ENCODE results near the gene ASS1.

ASS1 gene

DNA sequence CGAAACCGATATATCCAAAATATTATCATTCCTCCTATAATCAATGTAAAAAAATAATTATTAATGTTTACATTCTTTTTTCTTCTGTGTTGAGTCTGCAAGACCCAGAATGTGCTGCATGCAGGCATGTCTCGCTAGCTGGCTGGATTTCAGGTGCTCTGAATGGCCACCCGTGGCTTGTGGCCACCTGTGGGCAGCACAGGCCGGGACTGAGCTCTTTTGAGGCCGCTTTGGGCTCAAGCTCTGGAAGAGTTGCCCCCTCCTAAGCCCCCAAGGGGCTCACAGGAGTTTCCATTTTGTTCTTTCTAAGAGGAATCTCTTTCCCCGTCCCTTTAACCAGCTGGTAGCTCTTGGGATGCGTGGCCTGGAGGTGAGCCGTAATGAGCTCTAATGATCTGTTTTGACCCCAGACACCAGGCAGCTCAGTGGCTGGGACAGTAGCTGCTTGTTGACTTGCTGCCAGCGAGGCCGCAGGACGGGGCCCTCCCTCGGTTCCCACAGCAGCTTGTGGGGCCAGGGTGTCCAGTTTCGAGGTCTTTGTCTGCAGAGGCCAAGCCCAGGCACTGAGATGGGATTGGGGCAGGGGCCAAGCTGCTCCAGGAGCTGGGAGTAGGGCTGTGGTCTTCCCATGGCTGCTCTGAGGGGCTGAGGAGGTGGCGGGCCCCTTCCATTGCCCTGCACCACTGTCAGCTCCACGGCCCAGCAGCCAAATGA is 20.8 kb downstream of the ASS1 start:
- H3K4me3 ChIP-seq (ENCODE audit: low read depth, low read length) = no peak overlapping the region
- DNase-seq (ENCODE audit: low read depth) = no peak

- no peak overlapping the region for H3K4me3 ChIP-seq (ENCODE audit: low read depth, low read length)
- no peak for DNase-seq (ENCODE audit: low read depth)
Measured at GRCh38 chr9:130466537-130467217, 21.9 kb downstream of the ASS1 start.

DNA sequence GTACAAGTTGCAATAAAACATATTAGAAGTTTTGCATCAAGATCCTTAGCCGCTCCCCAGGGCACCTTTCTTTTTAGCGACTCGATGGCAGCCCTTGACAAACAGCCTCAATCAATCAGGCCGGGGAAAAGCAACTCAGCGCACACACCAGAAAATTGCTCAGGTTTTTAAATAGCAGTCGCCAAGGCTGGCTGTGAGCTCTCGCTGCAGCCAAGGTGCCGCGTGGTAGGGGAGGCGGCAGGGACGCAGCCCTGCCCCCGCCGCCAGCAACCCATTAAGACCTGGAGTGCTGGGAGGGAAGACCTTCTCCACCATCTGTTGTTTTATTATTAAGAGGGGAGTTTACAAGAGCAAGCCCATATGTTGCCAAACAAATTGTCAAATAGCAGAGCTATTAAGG is 22.6 kb downstream of the ASS1 start:
- H3K4me3 ChIP-seq (ENCODE audit: low read depth, low read length) = no peak overlapping the region
- DNase-seq (ENCODE audit: low read depth) = no peak

DNA sequence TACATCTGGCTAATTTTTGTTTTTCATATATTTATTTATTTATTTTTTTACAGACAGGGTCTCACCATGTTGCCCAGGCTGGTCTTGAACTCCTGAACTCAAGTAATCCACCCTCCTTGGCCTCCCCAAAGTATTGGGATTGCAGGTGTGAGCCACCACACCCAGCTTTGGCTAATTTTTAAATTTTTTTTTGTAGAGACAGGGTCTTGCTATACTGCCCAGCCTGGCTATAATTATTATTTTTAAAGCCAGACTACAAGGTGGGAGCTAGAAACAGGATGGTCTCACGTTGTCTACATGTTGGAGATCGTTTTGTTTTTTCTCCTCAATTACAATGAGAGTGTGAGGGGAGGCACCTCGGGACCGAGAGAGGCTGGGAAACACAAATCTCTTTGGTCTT is 23.8 kb downstream of the ASS1 start:
- no peak overlapping the region for H3K4me3 ChIP-seq (ENCODE audit: low read depth, low read length)
- DNase-seq (ENCODE audit: low read depth) = no peak

GRCh38 chr9:130470269-130470668 is 25.5 kb downstream of the ASS1 start:
- no peak for DNase-seq (ENCODE audit: low read depth)
- no peak overlapping the region for H3K4me3 ChIP-seq (ENCODE audit: low read depth, low read length)

GRCh38 chr9:130470950-130471349 is 26.2 kb downstream of the ASS1 start:
- H3K4me3 ChIP-seq (ENCODE audit: low read depth, low read length) = no peak overlapping the region
- no peak for DNase-seq (ENCODE audit: low read depth)

DNA sequence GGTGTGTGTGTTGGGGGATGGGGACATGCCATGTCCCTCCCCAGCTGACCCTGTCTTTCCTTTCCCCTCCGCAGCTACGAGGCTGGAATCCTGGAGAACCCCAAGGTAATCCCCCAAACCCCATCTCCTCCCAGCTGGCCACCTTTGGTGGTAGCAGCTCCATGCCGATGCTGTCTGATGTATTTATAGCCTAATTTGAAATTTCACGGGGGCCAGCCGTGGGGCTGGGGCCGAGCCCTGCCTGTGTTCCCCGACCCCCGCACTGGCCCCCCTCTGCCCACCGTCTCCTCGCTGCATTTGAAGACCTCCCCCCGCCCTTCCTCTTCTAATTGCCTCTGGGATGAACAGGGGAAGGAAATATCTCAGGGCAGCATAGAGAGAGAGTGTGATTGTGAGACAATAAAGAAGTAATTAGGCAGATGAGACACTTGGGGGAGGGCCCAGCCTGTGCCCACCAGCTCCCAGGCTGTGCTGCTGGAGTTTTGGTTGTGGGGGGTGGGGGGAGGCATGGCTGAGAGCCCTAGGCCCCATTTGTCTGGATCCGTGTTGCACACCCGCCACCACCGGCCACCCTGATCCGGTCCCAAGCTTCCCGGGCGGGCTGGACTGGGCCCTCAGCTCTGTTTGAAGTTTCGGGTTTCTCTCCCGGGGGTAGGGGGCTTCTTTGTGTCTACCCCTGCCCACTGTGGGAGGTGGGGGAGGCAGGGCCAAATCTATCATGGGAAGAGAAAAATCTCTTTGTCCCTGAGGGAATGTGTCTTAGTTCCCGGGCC is 26.8 kb downstream of the ASS1 start:
- no peak for DNase-seq (ENCODE audit: low read depth)
- H3K4me3 ChIP-seq (ENCODE audit: low read depth, low read length) = no peak overlapping the region

GRCh38 chr9:130472184-130472705 is 27.5 kb downstream of the ASS1 start:
- no peak for DNase-seq (ENCODE audit: low read depth)
- H3K4me3 ChIP-seq (ENCODE audit: low read depth, low read length) = no peak overlapping the region

- DNase-seq (ENCODE audit: low read depth) = no peak
- H3K4me3 ChIP-seq (ENCODE audit: low read depth, low read length) = no peak overlapping the region
Measured at GRCh38 chr9:130473009-130473408, 28.2 kb downstream of the ASS1 start.

- DNase-seq (ENCODE audit: low read depth) = no peak
- no peak overlapping the region for H3K4me3 ChIP-seq (ENCODE audit: low read depth, low read length)
Measured at GRCh38 chr9:130473566-130473965, 28.8 kb downstream of the ASS1 start.

- DNase-seq (ENCODE audit: low read depth) = no peak
- no peak overlapping the region for H3K4me3 ChIP-seq (ENCODE audit: low read depth, low read length)
Measured at GRCh38 chr9:130474106-130474505, 29.3 kb downstream of the ASS1 start.

- no peak overlapping the region for H3K4me3 ChIP-seq (ENCODE audit: low read depth, low read length)
- no peak for DNase-seq (ENCODE audit: low read depth)
Measured at GRCh38 chr9:130476151-130476730, 31.5 kb downstream of the ASS1 start.

DNA sequence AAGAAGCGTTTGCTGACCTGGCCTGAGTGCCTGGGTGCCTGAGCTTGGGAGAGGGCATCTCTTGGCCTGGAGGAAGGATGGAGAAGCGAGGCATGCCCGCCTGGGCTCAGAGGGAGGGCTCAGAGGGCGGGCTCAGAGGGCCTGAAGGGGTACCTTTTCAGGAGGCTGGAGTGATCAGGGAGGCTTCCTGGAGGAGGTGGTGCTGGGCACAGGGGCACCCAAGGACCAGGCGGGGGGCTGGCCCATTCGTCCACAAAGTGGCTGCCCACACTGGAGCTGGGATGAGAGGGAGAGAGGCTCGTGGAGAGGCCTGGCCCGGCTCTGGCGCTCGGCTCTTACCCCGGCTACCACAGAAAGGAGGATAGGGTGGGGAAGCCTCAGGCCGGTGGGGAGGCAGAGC is 32.8 kb downstream of the ASS1 start:
- no peak for DNase-seq (ENCODE audit: low read depth)
- H3K4me3 ChIP-seq (ENCODE audit: low read depth, low read length) = no peak overlapping the region

GRCh38 chr9:130478152-130478551 is 33.4 kb downstream of the ASS1 start:
- no peak overlapping the region for H3K4me3 ChIP-seq (ENCODE audit: low read depth, low read length)
- no peak for DNase-seq (ENCODE audit: low read depth)

GRCh38 chr9:130478736-130479575 is 34.2 kb downstream of the ASS1 start:
- H3K4me3 ChIP-seq (ENCODE audit: low read depth, low read length) = no peak overlapping the region
- no peak for DNase-seq (ENCODE audit: low read depth)

- no peak for DNase-seq (ENCODE audit: low read depth)
- no peak overlapping the region for H3K4me3 ChIP-seq (ENCODE audit: low read depth, low read length)
Measured at GRCh38 chr9:130479587-130479986, 34.8 kb downstream of the ASS1 start.

GRCh38 chr9:130480673-130481072 is 35.9 kb downstream of the ASS1 start:
- no peak overlapping the region for H3K4me3 ChIP-seq (ENCODE audit: low read depth, low read length)
- no peak for DNase-seq (ENCODE audit: low read depth)

GRCh38 chr9:130482463-130482862 is 37.7 kb downstream of the ASS1 start:
- no peak for DNase-seq (ENCODE audit: low read depth)

GRCh38 chr9:130483371-130483971 is 38.7 kb downstream of the ASS1 start:
- no peak overlapping the region for H3K4me3 ChIP-seq (ENCODE audit: low read depth, low read length)
- DNase-seq (ENCODE audit: low read depth) = no peak

More at GRCh38 chr9:130482463-130482862, 37.7 kb downstream of the ASS1 start:
- H3K4me3 ChIP-seq (ENCODE audit: low read depth, low read length) = no peak overlapping the region

All from skeletal muscle cell (primary cell).